Measurements from ENCODE around the gene MKS1.

MKS1 gene

GRCh38 chr17:58191241-58191896 is 27.7 kb downstream of the MKS1 start:
- no peak overlapping the region for H3K9ac ChIP-seq (ENCODE audit: low read length)
- no peak overlapping the region for H3K4me3 ChIP-seq (ENCODE audit: low read length)
- no peaks in the 10 kb centered on the region for H3K36me3 ChIP-seq (ENCODE audit: control insufficient read depth, insufficient read depth, low read length)
- H3K4me1 ChIP-seq (ENCODE audit: control insufficient read depth, insufficient read depth, low read length) = no peaks in the 10 kb centered on the region
- H3K27ac ChIP-seq (ENCODE audit: low read depth, low read length) = no peak overlapping the region
- H3K27me3 ChIP-seq (ENCODE audit: control insufficient read depth, insufficient read depth, low read length) = peaks cover 2% of the 10 kb centered on the region

- no peaks in the 10 kb centered on the region for H3K36me3 ChIP-seq (ENCODE audit: control insufficient read depth, insufficient read depth, low read length)
- no peak overlapping the region for H3K27ac ChIP-seq (ENCODE audit: low read depth, low read length)
- no peak overlapping the region for H3K4me3 ChIP-seq (ENCODE audit: low read length)
- H3K4me1 ChIP-seq (ENCODE audit: control insufficient read depth, insufficient read depth, low read length) = no peaks in the 10 kb centered on the region
- H3K27me3 ChIP-seq (ENCODE audit: control insufficient read depth, insufficient read depth, low read length) = peaks cover 2% of the 10 kb centered on the region
- no peak overlapping the region for H3K9ac ChIP-seq (ENCODE audit: low read length)
Measured at GRCh38 chr17:58189436-58190146, 29.5 kb downstream of the MKS1 start.

- Histone ChIP-seq H3K9ac (ENCODE audit: low read length) (no peak overlapping the region), H3K4me1 (ENCODE audit: control insufficient read depth, insufficient read depth, low read length) (no peaks in the 10 kb centered on the region), H3K36me3 (ENCODE audit: control insufficient read depth, insufficient read depth, low read length) (no peaks in the 10 kb centered on the region), H3K27me3 (ENCODE audit: control insufficient read depth, insufficient read depth, low read length) (peaks cover 2% of the 10 kb centered on the region), H3K27ac (ENCODE audit: low read depth, low read length) (no peak overlapping the region), H3K4me3 (ENCODE audit: low read length) (no peak overlapping the region)
Measured at GRCh38 chr17:58187675-58188074, 31.4 kb downstream of the MKS1 start.

- Histone ChIP-seq H3K36me3 (ENCODE audit: control insufficient read depth, insufficient read depth, low read length) (no peaks in the 10 kb centered on the region), H3K4me1 (ENCODE audit: control insufficient read depth, insufficient read depth, low read length) (no peaks in the 10 kb centered on the region), H3K9ac (ENCODE audit: low read length) (no peak overlapping the region), H3K4me3 (ENCODE audit: low read length) (no peak overlapping the region), H3K27me3 (ENCODE audit: control insufficient read depth, insufficient read depth, low read length) (peaks cover 2% of the 10 kb centered on the region), H3K27ac (ENCODE audit: low read depth, low read length) (no peak overlapping the region)
Measured at GRCh38 chr17:58187063-58187462, 32.0 kb downstream of the MKS1 start.

- Histone ChIP-seq H3K4me1 (ENCODE audit: control insufficient read depth, insufficient read depth, low read length) (no peaks in the 10 kb centered on the region), H3K9ac (ENCODE audit: low read length) (no peak overlapping the region), H3K4me3 (ENCODE audit: low read length) (no peak overlapping the region), H3K27me3 (ENCODE audit: control insufficient read depth, insufficient read depth, low read length) (peaks cover 2% of the 10 kb centered on the region), H3K27ac (ENCODE audit: low read depth, low read length) (no peak overlapping the region), H3K36me3 (ENCODE audit: control insufficient read depth, insufficient read depth, low read length) (no peaks in the 10 kb centered on the region)
Measured at GRCh38 chr17:58186591-58186990, 32.5 kb downstream of the MKS1 start.

GRCh38 chr17:58184986-58185761 is 33.9 kb downstream of the MKS1 start:
- no peak overlapping the region for H3K27ac ChIP-seq (ENCODE audit: low read depth, low read length)
- H3K36me3 ChIP-seq (ENCODE audit: control insufficient read depth, insufficient read depth, low read length) = no peaks in the 10 kb centered on the region
- peaks cover 2% of the 10 kb centered on the region for H3K27me3 ChIP-seq (ENCODE audit: control insufficient read depth, insufficient read depth, low read length)
- H3K4me3 ChIP-seq (ENCODE audit: low read length) = no peak overlapping the region
- H3K9ac ChIP-seq (ENCODE audit: low read length) = no peak overlapping the region
- H3K4me1 ChIP-seq (ENCODE audit: control insufficient read depth, insufficient read depth, low read length) = no peaks in the 10 kb centered on the region

- no peak overlapping the region for H3K9ac ChIP-seq (ENCODE audit: low read length)
- H3K27me3 ChIP-seq (ENCODE audit: control insufficient read depth, insufficient read depth, low read length) = no peaks in the 10 kb centered on the region
- H3K4me1 ChIP-seq (ENCODE audit: control insufficient read depth, insufficient read depth, low read length) = no peaks in the 10 kb centered on the region
- no peak overlapping the region for H3K27ac ChIP-seq (ENCODE audit: low read depth, low read length)
- no peak overlapping the region for H3K4me3 ChIP-seq (ENCODE audit: low read length)
- no peaks in the 10 kb centered on the region for H3K36me3 ChIP-seq (ENCODE audit: control insufficient read depth, insufficient read depth, low read length)
Measured at GRCh38 chr17:58184308-58184985, 34.6 kb downstream of the MKS1 start.

- Histone ChIP-seq H3K27ac (ENCODE audit: low read depth, low read length) (no peak overlapping the region), H3K4me1 (ENCODE audit: control insufficient read depth, insufficient read depth, low read length) (no peaks in the 10 kb centered on the region), H3K4me3 (ENCODE audit: low read length) (no peak overlapping the region), H3K27me3 (ENCODE audit: control insufficient read depth, insufficient read depth, low read length) (no peaks in the 10 kb centered on the region), H3K36me3 (ENCODE audit: control insufficient read depth, insufficient read depth, low read length) (no peaks in the 10 kb centered on the region), H3K9ac (ENCODE audit: low read length) (no peak overlapping the region)
Measured at GRCh38 chr17:58183514-58183913, 35.5 kb downstream of the MKS1 start.

GRCh38 chr17:58181796-58182195 is 37.3 kb downstream of the MKS1 start:
- H3K27me3 ChIP-seq (ENCODE audit: control insufficient read depth, insufficient read depth, low read length) = no peaks in the 10 kb centered on the region
- H3K36me3 ChIP-seq (ENCODE audit: control insufficient read depth, insufficient read depth, low read length) = no peaks in the 10 kb centered on the region
- H3K27ac ChIP-seq (ENCODE audit: low read depth, low read length) = no peak overlapping the region
- no peak overlapping the region for H3K9ac ChIP-seq (ENCODE audit: low read length)
- no peaks in the 10 kb centered on the region for H3K4me1 ChIP-seq (ENCODE audit: control insufficient read depth, insufficient read depth, low read length)
- H3K4me3 ChIP-seq (ENCODE audit: low read length) = no peak overlapping the region

- Histone ChIP-seq H3K36me3 (ENCODE audit: control insufficient read depth, insufficient read depth, low read length) (no peaks in the 10 kb centered on the region), H3K4me1 (ENCODE audit: control insufficient read depth, insufficient read depth, low read length) (no peaks in the 10 kb centered on the region), H3K4me3 (ENCODE audit: low read length) (no peak overlapping the region), H3K27ac (ENCODE audit: low read depth, low read length) (no peak overlapping the region), H3K9ac (ENCODE audit: low read length) (no peak overlapping the region), H3K27me3 (ENCODE audit: control insufficient read depth, insufficient read depth, low read length) (no peaks in the 10 kb centered on the region)
Measured at GRCh38 chr17:58176200-58176599, 42.9 kb downstream of the MKS1 start.

- Histone ChIP-seq H3K9ac (ENCODE audit: low read length) (no peak overlapping the region), H3K4me1 (ENCODE audit: control insufficient read depth, insufficient read depth, low read length) (no peaks in the 10 kb centered on the region), H3K27ac (ENCODE audit: low read depth, low read length) (no peak overlapping the region), H3K36me3 (ENCODE audit: control insufficient read depth, insufficient read depth, low read length) (no peaks in the 10 kb centered on the region), H3K27me3 (ENCODE audit: control insufficient read depth, insufficient read depth, low read length) (no peaks in the 10 kb centered on the region), H3K4me3 (ENCODE audit: low read length) (no peak overlapping the region)
Measured at GRCh38 chr17:58174871-58175270, 44.2 kb downstream of the MKS1 start.

- H3K27ac ChIP-seq (ENCODE audit: low read depth, low read length) = no peak overlapping the region
- H3K36me3 ChIP-seq (ENCODE audit: control insufficient read depth, insufficient read depth, low read length) = no peaks in the 10 kb centered on the region
- no peaks in the 10 kb centered on the region for H3K27me3 ChIP-seq (ENCODE audit: control insufficient read depth, insufficient read depth, low read length)
- no peak overlapping the region for H3K9ac ChIP-seq (ENCODE audit: low read length)
- no peak overlapping the region for H3K4me3 ChIP-seq (ENCODE audit: low read length)
- no peaks in the 10 kb centered on the region for H3K4me1 ChIP-seq (ENCODE audit: control insufficient read depth, insufficient read depth, low read length)
Measured at GRCh38 chr17:58172369-58173071, 46.5 kb downstream of the MKS1 start.

Data from rectal smooth muscle tissue (tissue), 1 donor.